Measurements from ENCODE around the gene HCN1.
A peak's percentile ranks its signal among the peaks of the same experiment; 100 is the strongest.
"Not testable (repeated sequence)": the region's sequence is repeated elsewhere in the genome, so short reads cannot be mapped to it uniquely, and the experiment has no call there.

The HCN1 gene

DNA sequence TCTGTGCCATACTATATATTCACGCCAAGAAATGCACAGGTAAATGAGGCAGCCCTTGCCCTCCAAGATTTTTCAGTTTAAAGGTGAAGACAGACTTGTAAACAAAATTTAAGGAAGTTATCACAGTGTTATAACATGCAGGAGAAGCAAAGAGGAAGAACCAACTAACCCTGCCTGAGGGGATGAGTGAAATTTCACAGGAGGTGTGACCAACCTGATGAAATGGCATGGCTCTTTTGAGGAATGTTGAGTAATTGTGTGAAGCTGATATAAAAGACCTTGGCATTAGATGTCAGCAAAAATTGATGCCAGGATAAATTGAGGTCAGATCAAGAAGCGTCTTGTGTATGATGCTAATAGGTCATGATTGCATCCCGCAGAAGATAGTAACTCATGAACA lies 86.5 kb downstream of the HCN1 start:
- no peak for DNase-seq

- no peak for DNase-seq
Observed at GRCh38 chr5:45604092-45604491, 92.1 kb downstream of the HCN1 start.

- no peak for DNase-seq
Observed at GRCh38 chr5:45601424-45601823, 94.8 kb downstream of the HCN1 start.

- DNase-seq: no peak
Observed at GRCh38 chr5:45596320-45596719, 99.9 kb downstream of the HCN1 start.

DNA sequence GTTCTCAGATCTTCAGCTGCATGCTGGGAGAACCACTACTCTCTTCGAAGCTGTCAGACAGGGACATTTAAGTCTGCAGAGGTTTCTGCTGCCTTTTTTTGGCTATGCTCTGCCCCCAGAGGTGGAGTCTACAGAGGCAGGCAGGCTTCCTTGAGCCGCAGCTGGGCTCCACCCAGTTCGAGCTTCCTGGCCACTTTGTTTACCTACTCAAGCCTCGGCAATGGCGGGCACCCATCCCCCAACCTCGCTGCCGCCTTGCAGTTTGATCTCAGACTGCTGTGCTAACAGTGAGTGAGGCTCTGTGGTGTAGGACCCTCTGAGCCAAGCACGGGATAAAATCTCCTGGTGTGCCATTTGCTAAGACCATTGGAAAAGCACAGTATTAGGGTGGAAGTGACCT lies 110.2 kb downstream of the HCN1 start:
- DNase-seq: not testable (repeated sequence)

DNA sequence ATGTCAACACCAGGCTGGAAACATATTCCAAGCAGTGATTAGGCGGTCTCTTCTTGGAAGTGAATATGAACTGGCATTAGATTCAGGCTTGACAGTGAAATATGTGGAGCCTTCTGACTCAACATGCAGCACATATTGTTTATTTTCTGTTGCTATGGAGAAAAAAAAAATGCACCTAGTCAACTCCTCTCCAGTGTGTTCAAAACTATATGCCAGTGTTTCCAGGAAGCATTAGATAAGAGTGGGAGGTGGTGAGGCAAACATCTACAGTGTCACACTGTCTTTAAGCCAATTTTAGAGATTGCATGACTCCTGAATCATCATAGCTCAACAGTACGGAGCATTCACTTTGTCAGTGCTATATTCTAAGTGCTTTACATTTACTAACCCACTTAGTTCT lies 117.9 kb downstream of the HCN1 start:
- peak in 1 of 2 experiments; percentile 23 for DNase-seq

- DNase-seq: no peak
Observed at GRCh38 chr5:45568813-45569212, 127.4 kb downstream of the HCN1 start.

DNA sequence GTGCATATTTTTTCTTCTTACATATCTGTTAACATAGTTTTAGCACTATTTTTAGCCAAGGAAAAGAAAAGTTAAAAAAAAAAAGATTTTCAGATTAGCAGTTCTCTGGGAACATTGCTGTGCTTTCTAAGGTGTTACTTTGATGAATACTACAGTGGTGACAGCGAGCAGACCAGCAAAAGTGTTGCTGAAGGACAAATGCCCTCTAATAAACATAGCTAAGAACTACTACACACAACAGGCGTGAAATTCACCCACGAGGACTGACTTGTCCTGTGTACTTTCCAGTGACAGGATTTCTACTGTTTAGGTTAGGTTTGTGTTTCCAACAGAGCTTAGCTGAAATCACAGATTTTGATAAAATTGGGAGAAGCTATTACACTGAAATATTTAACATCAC lies 153.8 kb downstream of the HCN1 start:
- DNase-seq: no peak

GRCh38 chr5:45533663-45534062 lies 162.5 kb downstream of the HCN1 start:
- DNase-seq: no peak

DNA sequence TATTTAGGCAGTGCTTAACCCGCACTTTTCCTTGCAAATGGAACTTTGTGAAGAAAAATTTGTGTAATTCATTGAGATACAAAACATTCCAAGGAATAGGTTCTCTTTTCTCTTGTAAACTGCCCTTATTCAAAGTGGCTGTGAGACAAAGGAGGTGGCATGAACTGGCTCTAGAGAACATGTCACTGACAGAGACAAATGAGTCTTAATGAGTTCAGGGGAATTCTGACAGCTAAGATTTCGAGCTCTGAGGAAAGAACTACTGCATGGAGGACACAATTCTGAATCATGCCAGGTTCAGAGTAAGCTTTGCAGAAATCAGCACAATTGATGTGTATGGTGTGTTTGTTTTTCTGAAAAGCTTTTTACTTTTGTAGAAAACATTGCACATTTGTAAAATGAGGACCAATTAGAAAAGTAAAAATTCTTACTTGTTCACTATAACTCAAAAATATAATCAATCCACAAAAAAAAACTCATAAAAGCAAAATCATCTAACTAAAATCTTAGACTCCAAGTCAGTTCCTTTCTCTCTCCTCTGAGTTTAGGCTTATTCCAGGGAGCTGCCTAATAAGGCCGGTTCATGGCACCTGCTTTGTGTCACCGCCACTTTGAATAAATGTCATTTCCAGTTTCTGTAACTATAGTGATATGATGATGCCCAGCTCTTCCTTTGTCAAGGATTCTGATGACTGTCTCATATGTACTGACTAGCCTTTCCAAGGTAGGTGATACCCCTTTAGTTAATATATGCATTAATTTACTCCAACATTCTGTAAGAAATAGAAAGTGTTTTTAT lies 163.2 kb downstream of the HCN1 start:
- no peak for DNase-seq

DNA sequence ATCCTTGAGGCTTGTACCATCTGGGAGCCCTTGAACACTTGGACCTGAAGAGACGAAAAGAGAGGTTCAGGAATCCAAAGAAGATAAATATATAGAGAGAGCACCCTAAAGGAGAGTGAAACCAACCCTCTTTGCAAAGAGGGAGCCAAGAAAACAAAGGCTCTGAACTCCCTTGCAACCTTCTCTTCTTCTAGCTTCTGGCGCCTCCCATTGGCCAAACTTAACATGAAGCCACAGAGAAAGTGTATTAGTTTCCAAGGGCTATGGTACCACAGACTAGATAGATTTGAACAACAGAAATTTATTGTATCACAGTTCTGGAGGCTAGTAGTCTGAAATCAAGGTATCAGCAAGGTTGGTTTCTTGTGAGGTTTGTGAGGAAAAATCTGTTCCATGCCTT lies 175.1 kb downstream of the HCN1 start:
- DNase-seq: peak; percentile 19 to 73

GRCh38 chr5:45512521-45512920 lies 183.7 kb downstream of the HCN1 start:
- peak in 1 of 2 experiments; percentile 57 for DNase-seq

GRCh38 chr5:45509371-45509770 lies 186.8 kb downstream of the HCN1 start:
- no peak for DNase-seq

- no peak for DNase-seq
Observed at GRCh38 chr5:45508135-45508534, 188.0 kb downstream of the HCN1 start.

GRCh38 chr5:45507178-45507577 lies 189.0 kb downstream of the HCN1 start:
- DNase-seq: peak in 1 of 2 experiments; percentile 51

- DNase-seq: not testable (repeated sequence)
Observed at GRCh38 chr5:45499006-45499405, 197.2 kb downstream of the HCN1 start.

- no peak for DNase-seq
Observed at GRCh38 chr5:45491368-45491767, 204.8 kb downstream of the HCN1 start.

DNA sequence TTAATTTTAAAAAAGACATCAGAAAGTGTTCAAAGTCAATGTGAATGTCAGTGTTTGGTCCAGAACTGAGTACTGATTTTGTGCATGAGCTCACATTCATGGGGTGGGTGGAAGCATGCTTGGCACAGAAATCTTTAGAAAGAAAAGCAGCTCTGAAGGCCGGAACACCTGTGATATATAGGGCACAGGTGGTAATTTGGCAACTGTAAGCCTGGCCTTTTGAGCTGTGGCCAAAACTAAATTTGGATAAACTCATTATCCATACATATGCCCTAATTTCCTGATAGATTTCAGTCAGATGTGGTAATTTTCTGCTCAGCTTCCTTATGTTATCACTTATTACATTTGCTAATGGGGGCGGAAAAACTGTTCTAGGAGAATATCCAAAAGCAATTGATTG lies 211.4 kb downstream of the HCN1 start:
- no peak for DNase-seq

- DNase-seq: peak; percentile 10 to 50
Observed at GRCh38 chr5:45454114-45454513, 242.1 kb downstream of the HCN1 start.

GRCh38 chr5:45444856-45445255 lies 251.3 kb downstream of the HCN1 start:
- not testable (repeated sequence) for DNase-seq

GRCh38 chr5:45440466-45440865 lies 255.7 kb downstream of the HCN1 start:
- DNase-seq: no peak

DNA sequence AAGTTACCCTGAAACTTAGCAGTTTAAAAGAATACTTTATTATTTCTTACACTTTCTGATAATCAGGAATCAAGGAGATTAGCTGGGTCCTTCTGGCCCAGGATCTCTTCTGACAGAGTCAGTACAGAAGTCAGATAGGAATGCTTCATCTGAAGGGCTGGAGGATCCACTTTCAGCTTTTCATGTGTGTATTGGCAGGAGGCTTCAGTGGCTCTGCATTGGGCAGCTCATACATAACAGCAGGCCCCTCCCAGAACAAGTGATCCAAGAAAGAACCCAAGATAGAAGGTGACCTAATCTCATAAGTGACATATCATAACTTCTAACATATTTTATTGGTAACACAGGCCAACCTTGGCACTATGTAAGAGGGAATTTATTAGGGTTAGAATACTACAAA lies 258.4 kb downstream of the HCN1 start:
- no peak for DNase-seq

DNA sequence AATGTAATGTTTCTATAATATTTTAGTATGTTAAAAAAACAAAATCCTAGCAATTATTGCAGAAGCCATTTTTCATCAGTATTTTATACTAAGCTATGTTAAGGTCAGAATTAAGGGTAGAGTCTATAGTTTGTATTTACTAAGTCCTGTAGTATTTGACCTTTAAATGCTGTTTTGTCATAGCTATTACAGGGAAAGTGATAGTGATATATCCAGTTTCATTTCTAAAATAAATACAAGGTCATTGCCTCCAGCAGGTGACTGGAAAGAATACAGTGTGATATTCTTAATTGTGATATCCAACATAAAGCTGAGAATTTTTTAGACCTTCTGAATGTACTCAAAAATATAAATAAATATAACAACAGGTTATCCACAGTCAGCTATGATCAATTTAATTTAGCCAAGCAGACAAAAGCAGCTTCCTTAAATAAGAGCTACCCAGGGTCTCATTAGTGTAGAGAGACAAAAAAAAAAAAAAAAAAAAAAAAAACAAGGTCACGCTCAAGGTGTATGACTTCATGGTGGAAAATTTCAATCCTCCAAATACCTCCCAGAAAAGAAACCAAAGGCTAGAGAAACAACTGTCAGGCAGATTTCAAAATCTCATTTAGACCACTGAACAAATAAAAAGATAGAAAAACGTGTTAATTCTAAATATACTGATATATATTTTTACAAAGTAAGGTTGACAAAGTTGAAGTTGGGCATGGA lies 278.7 kb downstream of the HCN1 start:
- no peak for DNase-seq

Measured in SW 1271 (cell line).